GM18907 (cell line): ENCODE results near the gene MBD3L3.
"Not testable (repeated sequence)": the region's sequence is repeated elsewhere in the genome, so short reads cannot be mapped to it uniquely, and the experiment has no call there.

Experiments used
- ATAC-seq: cut with Tn5 transposase; IDR thresholded peaks from one replicate; pipeline ENCODE4 v1.9.1; 2021; ENCODE audit warnings: mild to moderate bottlenecking, moderate library complexity; ENCODE audit not compliant: unreplicated experiment

The MBD3L3 gene

GRCh38 chr19:7063764-7064418 lies 5.4 kb upstream of the MBD3L3 start:
- no peak for ATAC-seq

- no peak for ATAC-seq
Measured at GRCh38 chr19:7063339-7063738, 4.9 kb upstream of the MBD3L3 start.

- ATAC-seq = not testable (repeated sequence)
Measured at GRCh38 chr19:7059977-7060376, 1.5 kb upstream of the MBD3L3 start.

GRCh38 chr19:7056371-7056770 lies 2.1 kb downstream of the MBD3L3 start:
- not testable (repeated sequence) for ATAC-seq

GRCh38 chr19:7055679-7056078 lies 2.8 kb downstream of the MBD3L3 start:
- not testable (repeated sequence) for ATAC-seq

- not testable (repeated sequence) for ATAC-seq
Measured at GRCh38 chr19:7054635-7055368, 3.7 kb downstream of the MBD3L3 start.

- not testable (repeated sequence) for ATAC-seq
Measured at GRCh38 chr19:7052896-7053295, 5.6 kb downstream of the MBD3L3 start.

GRCh38 chr19:7051421-7051820 lies 7.1 kb downstream of the MBD3L3 start:
- not testable (repeated sequence) for ATAC-seq

GRCh38 chr19:7049021-7049420 lies 9.5 kb downstream of the MBD3L3 start, which contains the start of gene MBD3L2:
TSS of gene MBD3L2 (plus strand) at chr19:7049321. CDS start at chr19:7049374, 53 bp downstream.
- ATAC-seq = not testable (repeated sequence)

- not testable (repeated sequence) for ATAC-seq
Measured at GRCh38 chr19:7041563-7041962, 16.9 kb downstream of the MBD3L3 start.

GRCh38 chr19:7040079-7040478 lies 18.4 kb downstream of the MBD3L3 start, which contains the start of gene MBD3L4:
TSS of gene MBD3L4 (minus strand) at chr19:7040179. CDS start at chr19:7040144, 35 bp downstream.
- ATAC-seq = not testable (repeated sequence)

GRCh38 chr19:7030278-7030677 lies 28.2 kb downstream of the MBD3L3 start, which contains the start of gene MBD3L5:
TSS of gene MBD3L5 (plus strand) at chr19:7030578. CDS start at chr19:7030612, 34 bp downstream.
- ATAC-seq = not testable (repeated sequence)

GRCh38 chr19:7028790-7029189 lies 29.7 kb downstream of the MBD3L3 start:
- ATAC-seq = not testable (repeated sequence)

GRCh38 chr19:7021331-7021730 lies 37.1 kb downstream of the MBD3L3 start, which contains the start of gene MBD3L2B:
TSS of gene MBD3L2B (minus strand) at chr19:7021431. CDS start at chr19:7021397, 34 bp downstream.
- not testable (repeated sequence) for ATAC-seq

GRCh38 chr19:7018828-7019227 lies 39.6 kb downstream of the MBD3L3 start:
- ATAC-seq = no peak

- no peak for ATAC-seq
Measured at GRCh38 chr19:7013678-7014077, 44.8 kb downstream of the MBD3L3 start.

GRCh38 chr19:7010722-7011593 lies 47.5 kb downstream of the MBD3L3 start:
- no peak for ATAC-seq

- no peak for ATAC-seq
Measured at GRCh38 chr19:7007859-7008258, 50.6 kb downstream of the MBD3L3 start.
